ENCODE measurements around the gene CYP39A1. TPM values are rescaled to one million over a fixed set of nuclear protein-coding genes. Genes with fewer than 3 reads are reported as not detected.

Gene CYP39A1
- total and polyA plus RNA-seq, 9 of the 15 experiments (the other 6 are each of a cell fraction or from before 2014, with no cell fraction given), result not detected

DNA sequence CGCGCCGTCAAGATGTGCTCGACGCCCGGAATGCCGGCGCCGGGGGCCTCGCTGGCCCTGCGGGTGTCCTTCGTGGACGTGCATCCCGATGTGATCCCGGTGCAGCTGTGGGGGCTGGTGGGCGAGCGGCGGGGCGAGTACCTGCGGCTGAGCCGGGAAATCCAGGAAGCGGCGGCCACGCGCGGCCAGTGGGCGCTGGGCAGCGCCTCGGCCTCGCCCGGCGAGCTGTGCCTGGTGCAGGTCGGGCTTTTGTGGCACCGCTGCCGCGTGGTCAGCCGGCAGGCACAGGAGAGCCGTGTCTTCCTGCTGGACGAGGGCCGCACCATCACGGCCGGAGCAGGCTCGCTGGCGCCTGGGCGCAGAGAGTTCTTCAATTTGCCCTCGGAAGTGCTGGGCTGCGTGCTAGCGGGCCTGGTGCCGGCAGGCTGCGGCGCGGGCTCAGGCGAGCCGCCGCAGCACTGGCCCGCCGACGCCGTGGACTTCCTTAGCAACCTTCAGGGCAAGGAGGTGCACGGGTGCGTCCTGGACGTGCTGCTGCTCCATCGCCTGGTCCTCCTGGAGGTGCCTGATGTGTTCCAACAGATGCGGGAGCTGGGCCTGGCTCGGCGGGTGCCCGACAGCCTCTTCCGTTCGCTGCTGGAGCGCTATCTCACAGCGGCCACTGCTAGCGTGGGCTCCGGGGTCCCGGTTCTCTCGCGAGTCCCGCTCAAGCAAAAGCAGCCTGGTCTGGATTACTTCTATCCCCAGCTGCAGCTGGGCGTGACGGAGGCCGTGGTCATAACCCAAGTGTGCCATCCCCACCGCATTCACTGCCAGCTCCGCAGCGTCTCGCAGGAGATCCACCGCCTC, 35.7 kb upstream of the CYP39A1 start:
- Histone ChIP-seq H3K9me1 (ENCODE audit: control insufficient read depth, insufficient read depth, low read length) (no peaks in the 10 kb centered on the region), H3K9me3 (replicated peaks; ENCODE audit: control insufficient read depth, insufficient read depth, low read depth, low read length) (no peaks in the 10 kb centered on the region), H3K27ac (ENCODE audit: extremely low read depth, low read depth, low read length) (no peak overlapping the region), H3K4me1 (replicated peaks in 1 of 2; ENCODE audit: control insufficient read depth in 2 of 2, insufficient read depth in 2 of 2, low read length in 2 of 2) (peaks cover 0 to 14% of the 10 kb centered on the region in 2 experiments; a peak in 2 of 5 replicates), H3K4me2 (ENCODE audit: insufficient read depth, low read length) (no peak overlapping the region), H3K36me3 (ENCODE audit: control insufficient read depth, insufficient read depth, low read length) (no peaks in the 10 kb centered on the region), H3K79me2 (ENCODE audit: control insufficient read depth, insufficient read depth, low read length) (no peaks in the 10 kb centered on the region), H2AFZ (ENCODE audit: low read depth, low read length) (no peak overlapping the region), H3K27me3 (ENCODE audit: control insufficient read depth in 2 of 2, insufficient read depth in 2 of 2, low read length in 2 of 2) (peaks cover 0 to 11% of the 10 kb centered on the region in 2 experiments; a peak in 1 of 5 replicates), H3K9ac (ENCODE audit: insufficient read depth in 1 of 2, low read depth in 2 of 2, low read length in 2 of 2) (no peak overlapping the region), H4K20me1 (replicated peaks; ENCODE audit: control insufficient read depth, insufficient read depth, low read length) (no peaks in the 10 kb centered on the region), H3K4me3 (no peak overlapping the region)
- WGBS (ENCODE audit: insufficient coverage, low coverage, missing lambda C conversion rate), result 37% methylated on average over 76 of the region's 85 CpGs
- intact Hi-C loops (cut with micrococcal nuclease) (no loop called here), in situ Hi-C loops (cut with MboI) (no loop called here)
- no TSS peak for BruUV-seq (replicated peaks)
- ATAC-seq (no peak), DNase-seq (ENCODE audit: extremely low read depth in 1 of 4, low spot score in 3 of 4) (no peak), FAIRE-seq (no peak)
- TF ChIP-seq ASH1L (IDR thresholded peaks at IDR 0.05; ENCODE audit: borderline replicate concordance, low read depth, partially characterized antibody) (no peak), ZNF79 (CRISPR knock-in tag; IDR thresholded peaks at IDR 0.05; ENCODE audit: low read depth) (no peak), NUFIP1 (IDR thresholded peaks at IDR 0.05; ENCODE audit: partially characterized antibody) (no peak), CEBPB (tag; IDR thresholded peaks at IDR 0.05) (no peak), NCOA4 (IDR thresholded peaks at IDR 0.05; ENCODE audit: partially characterized antibody) (no peak), ZNF212 (CRISPR knock-in tag; IDR thresholded peaks at IDR 0.05) (no peak), RCOR1 (IDR thresholded peaks at IDR 0.05; ENCODE audit: borderline replicate concordance in 1 of 2, low read depth in 2 of 2, low read length in 2 of 2) (no peak), NFXL1 (CRISPR knock-in tag; IDR thresholded peaks at IDR 0.05) (no peak), GATAD2B (IDR thresholded peaks at IDR 0.05; ENCODE audit: borderline replicate concordance) (no peak)
- TF ChIP-seq, protein P1, sequence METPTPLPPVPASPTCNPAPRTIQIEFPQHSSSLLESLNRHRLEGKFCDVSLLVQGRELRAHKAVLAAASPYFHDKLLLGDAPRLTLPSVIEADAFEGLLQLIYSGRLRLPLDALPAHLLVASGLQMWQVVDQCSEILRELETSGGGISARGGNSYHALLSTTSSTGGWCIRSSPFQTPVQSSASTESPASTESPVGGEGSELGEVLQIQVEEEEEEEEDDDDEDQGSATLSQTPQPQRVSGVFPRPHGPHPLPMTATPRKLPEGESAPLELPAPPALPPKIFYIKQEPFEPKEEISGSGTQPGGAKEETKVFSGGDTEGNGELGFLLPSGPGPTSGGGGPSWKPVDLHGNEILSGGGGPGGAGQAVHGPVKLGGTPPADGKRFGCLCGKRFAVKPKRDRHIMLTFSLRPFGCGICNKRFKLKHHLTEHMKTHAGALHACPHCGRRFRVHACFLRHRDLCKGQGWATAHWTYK (CRISPR knock-in tag; IDR thresholded peaks at IDR 0.05), result no peak
- TF ChIP-seq, protein P2, sequence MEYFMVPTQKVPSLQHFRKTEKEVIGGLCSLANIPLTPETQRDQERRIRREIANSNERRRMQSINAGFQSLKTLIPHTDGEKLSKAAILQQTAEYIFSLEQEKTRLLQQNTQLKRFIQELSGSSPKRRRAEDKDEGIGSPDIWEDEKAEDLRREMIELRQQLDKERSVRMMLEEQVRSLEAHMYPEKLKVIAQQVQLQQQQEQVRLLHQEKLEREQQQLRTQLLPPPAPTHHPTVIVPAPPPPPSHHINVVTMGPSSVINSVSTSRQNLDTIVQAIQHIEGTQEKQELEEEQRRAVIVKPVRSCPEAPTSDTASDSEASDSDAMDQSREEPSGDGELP (CRISPR knock-in tag; IDR thresholded peaks at IDR 0.05; ENCODE audit: borderline replicate concordance), result no peak
- TF ChIP-seq, protein P3, sequence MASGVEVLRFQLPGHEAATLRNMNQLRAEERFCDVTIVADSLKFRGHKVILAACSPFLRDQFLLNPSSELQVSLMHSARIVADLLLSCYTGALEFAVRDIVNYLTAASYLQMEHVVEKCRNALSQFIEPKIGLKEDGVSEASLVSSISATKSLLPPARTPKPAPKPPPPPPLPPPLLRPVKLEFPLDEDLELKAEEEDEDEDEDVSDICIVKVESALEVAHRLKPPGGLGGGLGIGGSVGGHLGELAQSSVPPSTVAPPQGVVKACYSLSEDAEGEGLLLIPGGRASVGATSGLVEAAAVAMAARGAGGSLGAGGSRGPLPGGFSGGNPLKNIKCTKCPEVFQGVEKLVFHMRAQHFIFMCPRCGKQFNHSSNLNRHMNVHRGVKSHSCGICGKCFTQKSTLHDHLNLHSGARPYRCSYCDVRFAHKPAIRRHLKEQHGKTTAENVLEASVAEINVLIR (CRISPR knock-in tag; IDR thresholded peaks at IDR 0.05), result no peak
- CTCF ChIA-PET (ENCODE audit: low intra/inter-chr PET ratio), result no interaction called here
- POLR2A ChIA-PET, result no interaction called here

Data from K562 (cell line).